GM06990 (cell line): ENCODE results near the gene IQSEC1.

Experiments
- DNase-seq: peaks from one replicate; pipeline ENCODE4 v3.0.0-alpha.2; 2011; ENCODE audit not compliant: insufficient read length; ENCODE audit errors: extremely low read depth
- H3K27me3 ChIP-seq: replicated peaks from 2 replicates; pipeline ENCODE4 v1.6.0; 2011; ENCODE audit warnings: low read length; ENCODE audit not compliant: control insufficient read depth, insufficient read depth
- H3K36me3 ChIP-seq: 2 replicates; pipeline ENCODE4 v1.5.1; 2011; ENCODE audit warnings: low read length; ENCODE audit not compliant: control insufficient read depth, insufficient read depth
- H3K4me3 ChIP-seq: replicated peaks from 2 replicates; pipeline ENCODE4 v1.5.1; 2011; ENCODE audit warnings: low read depth, mild to moderate bottlenecking, control low read depth, low read length
- TF ChIP-seq, protein P1 (sequence below): IDR thresholded peaks from 2 replicates; pipeline ENCODE4 v1.5.1; 2011; ENCODE audit warnings: low read length, control low read depth, mild to moderate bottlenecking, inconsistent platforms; ENCODE audit not compliant: insufficient read depth, poor library complexity, severe bottlenecking

The IQSEC1 gene

DNA sequence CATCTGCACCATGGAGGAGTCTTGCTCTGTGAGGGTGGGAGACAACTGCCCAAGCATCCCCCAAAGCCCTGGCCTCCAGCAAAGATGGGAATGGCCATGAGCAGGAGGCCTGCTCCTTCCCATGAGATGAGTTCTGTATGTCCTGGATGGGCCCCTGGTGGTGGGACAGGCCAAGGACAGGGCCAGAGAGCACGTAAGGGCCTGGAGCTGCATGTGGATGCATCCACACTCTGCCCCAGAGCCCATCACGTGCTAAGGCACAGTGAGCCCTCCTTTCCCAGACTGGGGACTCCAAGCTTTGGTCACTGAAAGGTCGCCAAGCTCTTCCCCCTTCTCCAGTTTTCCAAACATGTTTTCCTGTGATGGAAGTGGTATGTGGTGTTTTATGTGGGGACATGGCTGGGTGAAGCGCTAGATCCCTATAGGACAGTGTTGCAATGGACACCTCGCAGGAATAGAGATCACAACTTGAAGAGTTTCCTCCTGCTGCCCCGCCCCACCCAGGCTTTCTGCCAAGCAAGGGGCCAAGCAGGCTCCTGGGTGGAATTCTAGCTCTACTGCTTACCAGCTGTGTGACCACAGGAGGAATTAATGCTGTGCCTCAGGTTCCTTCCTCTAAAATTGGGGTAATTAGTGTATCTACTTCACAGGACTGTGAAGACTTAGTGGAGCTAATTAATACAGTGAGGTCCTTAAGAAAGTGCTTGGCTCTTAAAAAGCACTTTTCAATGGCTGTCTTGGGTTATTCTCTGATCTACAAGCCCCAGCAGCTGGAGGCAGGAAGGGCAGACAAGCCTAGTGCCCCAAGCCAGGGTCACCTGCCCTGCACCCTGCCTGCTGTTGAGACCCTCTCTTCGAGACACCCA, 125.5 kb downstream of the IQSEC1 start:
- Histone ChIP-seq H3K36me3 (peaks cover 12% of the 10 kb centered on the region), H3K4me3 (no peak overlapping the region), H3K27me3 (no peaks in the 10 kb centered on the region)
- no peak for DNase-seq
- TF ChIP-seq, protein P1, sequence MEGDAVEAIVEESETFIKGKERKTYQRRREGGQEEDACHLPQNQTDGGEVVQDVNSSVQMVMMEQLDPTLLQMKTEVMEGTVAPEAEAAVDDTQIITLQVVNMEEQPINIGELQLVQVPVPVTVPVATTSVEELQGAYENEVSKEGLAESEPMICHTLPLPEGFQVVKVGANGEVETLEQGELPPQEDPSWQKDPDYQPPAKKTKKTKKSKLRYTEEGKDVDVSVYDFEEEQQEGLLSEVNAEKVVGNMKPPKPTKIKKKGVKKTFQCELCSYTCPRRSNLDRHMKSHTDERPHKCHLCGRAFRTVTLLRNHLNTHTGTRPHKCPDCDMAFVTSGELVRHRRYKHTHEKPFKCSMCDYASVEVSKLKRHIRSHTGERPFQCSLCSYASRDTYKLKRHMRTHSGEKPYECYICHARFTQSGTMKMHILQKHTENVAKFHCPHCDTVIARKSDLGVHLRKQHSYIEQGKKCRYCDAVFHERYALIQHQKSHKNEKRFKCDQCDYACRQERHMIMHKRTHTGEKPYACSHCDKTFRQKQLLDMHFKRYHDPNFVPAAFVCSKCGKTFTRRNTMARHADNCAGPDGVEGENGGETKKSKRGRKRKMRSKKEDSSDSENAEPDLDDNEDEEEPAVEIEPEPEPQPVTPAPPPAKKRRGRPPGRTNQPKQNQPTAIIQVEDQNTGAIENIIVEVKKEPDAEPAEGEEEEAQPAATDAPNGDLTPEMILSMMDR: no peak

DNA sequence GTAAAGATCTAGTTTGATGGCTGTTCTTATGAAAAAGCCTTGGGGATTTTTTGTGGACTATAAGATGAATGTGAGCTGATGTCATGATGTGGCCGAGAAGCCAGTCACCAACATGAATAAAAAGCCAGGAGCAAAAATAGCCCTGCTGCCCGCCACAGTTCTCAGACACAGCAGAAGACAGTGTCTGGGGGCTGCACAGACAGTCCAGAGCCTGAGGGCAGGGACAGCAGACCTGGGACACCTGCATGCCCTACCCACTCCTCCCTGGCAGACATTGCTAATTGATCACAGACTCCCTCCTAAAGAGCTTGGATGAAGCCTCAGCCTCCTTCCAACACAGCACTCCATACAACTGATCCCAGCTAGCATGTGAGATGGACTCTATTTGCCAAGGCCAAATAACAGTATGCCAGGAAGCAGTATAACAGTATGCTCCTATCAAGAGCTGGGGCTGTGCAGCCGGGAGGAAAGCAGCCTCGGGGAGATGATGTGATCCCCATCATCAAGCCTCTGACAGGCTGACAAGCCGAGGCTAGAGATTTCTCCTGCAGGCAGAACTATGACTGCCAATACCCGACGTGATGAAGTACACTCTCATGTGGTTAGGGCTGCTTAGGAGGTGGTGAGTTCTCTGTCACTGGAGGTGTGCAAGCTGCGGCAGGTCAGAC, 126.4 kb downstream of the IQSEC1 start:
- H3K4me3 ChIP-seq: no peak overlapping the region
- DNase-seq: no peak
- TF ChIP-seq, protein P1: no peak
- peaks cover 18% of the 10 kb centered on the region for H3K36me3 ChIP-seq
- no peaks in the 10 kb centered on the region for H3K27me3 ChIP-seq

DNA sequence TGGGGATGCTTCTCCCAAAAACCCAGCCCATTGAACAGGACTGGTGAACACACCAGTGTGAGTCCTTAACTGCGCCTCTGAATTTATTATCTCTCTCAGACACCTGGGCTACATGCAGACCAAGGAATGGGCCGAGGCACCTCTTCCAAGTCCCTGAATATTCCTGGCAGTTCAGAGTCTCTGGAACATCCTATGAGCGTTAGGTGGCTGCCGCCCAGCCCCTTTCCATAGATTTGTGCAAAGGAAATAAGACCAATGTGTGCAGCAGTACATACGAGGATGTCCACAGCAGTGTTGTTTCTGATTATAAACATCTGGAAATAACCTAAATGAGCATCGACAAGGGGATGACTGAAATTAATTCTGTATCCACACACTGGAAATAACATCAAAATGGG, 127.0 kb downstream of the IQSEC1 start:
- no peak for DNase-seq
- Histone ChIP-seq H3K27me3 (no peaks in the 10 kb centered on the region), H3K4me3 (no peak overlapping the region), H3K36me3 (peaks cover 22% of the 10 kb centered on the region)
- TF ChIP-seq, protein P1: no peak

DNA sequence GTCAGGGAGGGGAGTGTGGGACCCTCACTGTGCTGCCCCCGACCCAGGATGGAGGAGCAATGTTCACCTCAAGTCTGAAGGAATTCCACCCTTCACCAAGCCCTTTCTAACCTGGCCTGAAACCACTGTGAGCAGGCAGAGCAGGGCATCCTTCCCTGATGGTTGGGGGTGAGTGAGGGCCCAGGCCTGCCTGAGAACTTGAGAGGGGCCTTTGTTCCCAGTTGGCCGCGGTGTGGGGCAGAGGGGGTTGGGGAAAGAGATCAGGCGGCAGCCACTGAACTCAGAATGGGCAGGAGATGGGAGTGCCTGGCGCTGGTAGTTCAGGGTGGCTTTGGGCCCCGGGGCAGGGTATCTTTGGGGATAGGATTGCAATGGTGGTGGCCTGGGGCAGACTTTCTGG, 128.4 kb downstream of the IQSEC1 start:
- Histone ChIP-seq H3K4me3 (no peak overlapping the region), H3K27me3 (no peaks in the 10 kb centered on the region), H3K36me3 (peaks cover 31% of the 10 kb centered on the region)
- DNase-seq: no peak
- TF ChIP-seq, protein P1: no peak

DNA sequence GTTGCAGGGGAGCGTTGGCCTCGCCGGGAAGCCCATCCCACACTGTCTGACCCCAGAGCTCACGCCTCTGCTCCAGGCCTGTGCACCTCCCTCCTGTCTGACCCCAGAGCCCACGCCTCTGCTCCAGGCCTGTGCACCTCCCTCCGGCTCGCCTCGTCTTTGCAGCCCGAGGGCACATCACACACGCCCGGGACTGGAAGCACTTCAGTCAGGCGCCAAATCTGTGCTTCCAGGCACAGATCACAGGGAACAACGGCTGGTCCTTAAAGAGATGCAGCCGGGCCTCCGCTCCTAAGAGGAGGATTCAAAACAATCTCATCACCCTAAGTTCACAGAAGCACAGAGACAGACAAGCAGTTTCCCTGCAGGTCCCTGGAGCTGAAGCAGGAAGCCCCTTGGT, 128.8 kb downstream of the IQSEC1 start:
- Histone ChIP-seq H3K4me3 (no peak overlapping the region), H3K27me3 (no peaks in the 10 kb centered on the region), H3K36me3 (peaks cover 33% of the 10 kb centered on the region)
- DNase-seq: no peak
- TF ChIP-seq, protein P1: no peak
